DND-41 (cell line): ENCODE measurements around the gene RFPL4A.
"Not testable (repeated sequence)": the region's sequence is repeated elsewhere in the genome, so short reads cannot be mapped to it uniquely, and the experiment has no call there.

Source experiments
- ATAC-seq: fragments of 200-7000 bp; cut with Tn5 transposase; 3 replicates; pipeline ENCODE4 v1.9.1; 2021; ENCODE audit warnings: low read depth; ENCODE audit not compliant: insufficient read depth
- DNase-seq: peaks from one replicate; pipeline ENCODE4 v3.0.0-alpha.2; 2020
- H2AFZ ChIP-seq: 2 replicates; pipeline ENCODE4 v1.6.0; 2012; ENCODE audit warnings: low read depth, low read length
- H3K27ac ChIP-seq: 2 replicates; pipeline ENCODE4 v1.5.1; 2012; ENCODE audit warnings: low read length, inconsistent platforms
- H3K27me3 ChIP-seq: fragments of 200-600 bp; sonication (generic); 2 replicates; pipeline ENCODE4 v1.6.0; 2012; ENCODE audit warnings: low read length, mild to moderate bottlenecking, inconsistent platforms; ENCODE audit not compliant: insufficient read depth, poor library complexity
- H3K36me3 ChIP-seq: 2 replicates; pipeline ENCODE4 v1.5.1; 2012; ENCODE audit warnings: low read length, inconsistent platforms; ENCODE audit not compliant: insufficient read depth
- H3K4me1 ChIP-seq: 2 replicates; pipeline ENCODE4 v1.5.1; 2012; ENCODE audit warnings: mild to moderate bottlenecking, low read length; ENCODE audit not compliant: insufficient read depth
- H3K4me2 ChIP-seq: 2 replicates; pipeline ENCODE4 v1.6.0; 2012; ENCODE audit warnings: mild to moderate bottlenecking, moderate library complexity, low read length, inconsistent platforms; ENCODE audit not compliant: insufficient read depth
- H3K4me3 ChIP-seq, 2 experiments: fragments of 200-600 bp in 1 of 2; shearing (Covaris generic) in 1 of 2; 2 replicates each; pipeline ENCODE4 v1.5.1; 2012 to 2016; ENCODE audit warnings: inconsistent platforms in 2 of 2, low read length in 2 of 2, mild to moderate bottlenecking in 2 of 2, low read depth in 1 of 2, moderate library complexity in 1 of 2
- H3K79me2 ChIP-seq: 2 replicates; pipeline ENCODE4 v1.6.0; 2012; ENCODE audit warnings: low read length, inconsistent platforms; ENCODE audit not compliant: insufficient read depth
- H3K9ac ChIP-seq: 2 replicates; pipeline ENCODE4 v1.6.0; 2012; ENCODE audit warnings: low read depth, mild to moderate bottlenecking, inconsistent platforms, low read length, moderate library complexity
- H3K9me3 ChIP-seq: 2 replicates; pipeline ENCODE4 v1.5.1; 2012; ENCODE audit warnings: low read length, moderate library complexity, mild to moderate bottlenecking, inconsistent platforms; ENCODE audit not compliant: insufficient read depth, severe bottlenecking
- H4K20me1 ChIP-seq: 2 replicates; pipeline ENCODE4 v1.6.0; 2012; ENCODE audit warnings: low read length; ENCODE audit not compliant: insufficient read depth
- EZH2 ChIP-seq: IDR thresholded peaks from 3 replicates; pipeline ENCODE4 v1.6.1; 2012; ENCODE audit warnings: borderline replicate concordance, low read depth, mild to moderate bottlenecking, moderate library complexity, low read length, inconsistent platforms; ENCODE audit not compliant: severe bottlenecking
- TF ChIP-seq, protein P1 (sequence below): IDR thresholded peaks from 2 replicates; pipeline ENCODE4 v1.5.1; 2012; ENCODE audit warnings: borderline replicate concordance, low read length, moderate library complexity, mild to moderate bottlenecking; ENCODE audit not compliant: poor library complexity, severe bottlenecking; ENCODE audit errors: extremely low read depth

RFPL4A gene

DNA sequence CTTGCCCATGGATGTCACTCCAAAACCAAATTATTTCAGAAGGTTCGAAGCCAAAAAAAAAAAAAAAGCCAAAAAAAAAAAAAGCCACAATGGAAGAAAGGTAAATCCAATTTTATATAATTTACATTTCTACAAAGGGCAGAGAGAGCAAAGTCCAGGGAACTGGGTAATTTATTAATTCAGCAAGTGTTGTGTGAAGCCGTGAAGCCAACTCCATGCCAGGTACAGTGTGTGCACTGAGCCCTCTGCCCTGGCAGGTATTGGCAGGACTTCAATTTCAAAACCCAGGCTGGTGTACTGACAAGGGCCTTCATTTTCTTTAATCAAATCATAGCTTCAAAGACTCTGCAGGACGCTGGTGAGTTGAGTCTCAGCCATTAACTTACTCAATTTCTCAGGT, 5.5 kb upstream of the RFPL4A start:
- Histone ChIP-seq H3K4me1 (no peaks in the 10 kb centered on the region), H3K4me2 (no peak overlapping the region), H3K27me3 (no peaks in the 10 kb centered on the region), H3K27ac (no peak overlapping the region), H3K9me3 (no peaks in the 10 kb centered on the region), H3K79me2 (no peaks in the 10 kb centered on the region), H4K20me1 (no peaks in the 10 kb centered on the region), H3K4me3 (no peak overlapping the region), H3K9ac (no peak overlapping the region), H2AFZ (no peak overlapping the region), H3K36me3 (no peaks in the 10 kb centered on the region)
- DNase-seq (no peak), ATAC-seq (no peak)
- TF ChIP-seq, protein P1, sequence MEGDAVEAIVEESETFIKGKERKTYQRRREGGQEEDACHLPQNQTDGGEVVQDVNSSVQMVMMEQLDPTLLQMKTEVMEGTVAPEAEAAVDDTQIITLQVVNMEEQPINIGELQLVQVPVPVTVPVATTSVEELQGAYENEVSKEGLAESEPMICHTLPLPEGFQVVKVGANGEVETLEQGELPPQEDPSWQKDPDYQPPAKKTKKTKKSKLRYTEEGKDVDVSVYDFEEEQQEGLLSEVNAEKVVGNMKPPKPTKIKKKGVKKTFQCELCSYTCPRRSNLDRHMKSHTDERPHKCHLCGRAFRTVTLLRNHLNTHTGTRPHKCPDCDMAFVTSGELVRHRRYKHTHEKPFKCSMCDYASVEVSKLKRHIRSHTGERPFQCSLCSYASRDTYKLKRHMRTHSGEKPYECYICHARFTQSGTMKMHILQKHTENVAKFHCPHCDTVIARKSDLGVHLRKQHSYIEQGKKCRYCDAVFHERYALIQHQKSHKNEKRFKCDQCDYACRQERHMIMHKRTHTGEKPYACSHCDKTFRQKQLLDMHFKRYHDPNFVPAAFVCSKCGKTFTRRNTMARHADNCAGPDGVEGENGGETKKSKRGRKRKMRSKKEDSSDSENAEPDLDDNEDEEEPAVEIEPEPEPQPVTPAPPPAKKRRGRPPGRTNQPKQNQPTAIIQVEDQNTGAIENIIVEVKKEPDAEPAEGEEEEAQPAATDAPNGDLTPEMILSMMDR: no peak
- no peak for TF ChIP-seq EZH2

GRCh38 chr19:55756808-55757207, 2.1 kb upstream of the RFPL4A start:
- not testable (repeated sequence) for H3K79me2 ChIP-seq, H3K4me3 ChIP-seq, H3K27me3 ChIP-seq, H3K4me1 ChIP-seq, H3K36me3 ChIP-seq, H3K9me3 ChIP-seq, H3K9ac ChIP-seq, H3K4me2 ChIP-seq, H4K20me1 ChIP-seq, H2AFZ ChIP-seq, DNase-seq, ATAC-seq, H3K27ac ChIP-seq

DNA sequence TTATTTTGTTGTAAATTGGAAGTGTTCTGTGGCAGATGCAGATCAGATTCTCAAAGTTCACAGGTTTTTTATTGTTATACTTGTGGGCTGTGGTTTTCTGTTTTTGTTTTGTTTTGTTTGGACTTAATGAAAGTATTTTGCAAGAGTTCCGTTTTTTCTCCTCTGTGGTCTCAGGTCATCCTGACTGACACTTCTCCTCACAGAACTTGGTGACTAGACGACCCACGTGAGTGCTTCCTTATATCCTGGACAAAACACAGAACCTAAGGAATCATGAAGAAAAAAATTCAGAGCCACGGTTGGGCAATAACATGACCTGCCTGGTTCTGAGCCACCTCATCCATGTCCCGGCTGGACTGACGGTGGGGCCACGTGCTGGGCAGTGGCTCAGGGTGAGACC, 7.6 kb downstream of the RFPL4A start:
- H3K9me3 ChIP-seq: no peaks in the 10 kb centered on the region

DNA sequence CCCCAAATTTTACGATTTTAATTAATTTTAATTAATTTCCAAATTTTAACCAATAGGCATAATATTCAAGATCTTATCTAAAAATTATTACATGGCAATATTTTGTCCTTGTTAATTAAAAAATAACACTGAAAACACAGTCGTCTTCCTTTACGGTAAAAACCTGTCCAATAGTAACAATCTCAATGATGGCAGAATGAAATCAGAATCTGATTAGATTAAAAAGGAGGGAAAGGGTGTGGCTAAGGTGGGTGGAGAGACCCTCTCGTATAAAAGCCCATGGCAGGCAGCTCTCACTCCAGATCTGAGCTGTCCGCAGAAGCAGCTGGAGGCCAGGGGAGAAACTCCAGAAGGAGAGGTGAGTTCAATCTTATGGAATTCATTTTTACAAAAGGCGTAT, 9.9 kb downstream of the RFPL4A start, which contains the start of gene RFPL4AL1:
RFPL4AL1 (plus strand) TSS at position 301 of the 400 bp plus-strand sequence. CDS start 2,687 bp downstream, outside the sequence.
- ATAC-seq, H3K27me3 ChIP-seq, H3K4me2 ChIP-seq, H3K4me1 ChIP-seq, H3K9ac ChIP-seq, H3K27ac ChIP-seq, H3K4me3 ChIP-seq, H3K36me3 ChIP-seq, H2AFZ ChIP-seq, H4K20me1 ChIP-seq, H3K79me2 ChIP-seq, H3K9me3 ChIP-seq, DNase-seq: not testable (repeated sequence)

More for the DNA sequence above, 7.6 kb downstream of the RFPL4A start:
- ATAC-seq (no peak), DNase-seq (no peak)
- H3K9ac ChIP-seq: no peak overlapping the region
- TF ChIP-seq, protein P1: no peak
- TF ChIP-seq EZH2: no peak
- no peaks in the 10 kb centered on the region for H3K27me3 ChIP-seq
- H3K4me1 ChIP-seq: no peaks in the 10 kb centered on the region
- no peak overlapping the region for H3K27ac ChIP-seq
- no peaks in the 10 kb centered on the region for H3K36me3 ChIP-seq
- H3K4me3 ChIP-seq: no peak overlapping the region
- H3K4me2 ChIP-seq: no peak overlapping the region
- H3K79me2 ChIP-seq: no peaks in the 10 kb centered on the region
- H2AFZ ChIP-seq: no peak overlapping the region
- no peaks in the 10 kb centered on the region for H4K20me1 ChIP-seq

GRCh38 chr19:55769632-55770031, 10.7 kb downstream of the RFPL4A start:
- not testable (repeated sequence) for H3K36me3 ChIP-seq, H3K9ac ChIP-seq, H3K9me3 ChIP-seq, H4K20me1 ChIP-seq, ATAC-seq, H3K27me3 ChIP-seq, H3K79me2 ChIP-seq, H3K27ac ChIP-seq, H3K4me3 ChIP-seq, H3K4me1 ChIP-seq, DNase-seq, H3K4me2 ChIP-seq, H2AFZ ChIP-seq
